ENCODE data around the gene SLC22A1.
"Not testable (repeated sequence)": the region's sequence is repeated elsewhere in the genome, so short reads cannot be mapped to it uniquely, and the experiment has no call there.

SLC22A1 gene

DNA sequence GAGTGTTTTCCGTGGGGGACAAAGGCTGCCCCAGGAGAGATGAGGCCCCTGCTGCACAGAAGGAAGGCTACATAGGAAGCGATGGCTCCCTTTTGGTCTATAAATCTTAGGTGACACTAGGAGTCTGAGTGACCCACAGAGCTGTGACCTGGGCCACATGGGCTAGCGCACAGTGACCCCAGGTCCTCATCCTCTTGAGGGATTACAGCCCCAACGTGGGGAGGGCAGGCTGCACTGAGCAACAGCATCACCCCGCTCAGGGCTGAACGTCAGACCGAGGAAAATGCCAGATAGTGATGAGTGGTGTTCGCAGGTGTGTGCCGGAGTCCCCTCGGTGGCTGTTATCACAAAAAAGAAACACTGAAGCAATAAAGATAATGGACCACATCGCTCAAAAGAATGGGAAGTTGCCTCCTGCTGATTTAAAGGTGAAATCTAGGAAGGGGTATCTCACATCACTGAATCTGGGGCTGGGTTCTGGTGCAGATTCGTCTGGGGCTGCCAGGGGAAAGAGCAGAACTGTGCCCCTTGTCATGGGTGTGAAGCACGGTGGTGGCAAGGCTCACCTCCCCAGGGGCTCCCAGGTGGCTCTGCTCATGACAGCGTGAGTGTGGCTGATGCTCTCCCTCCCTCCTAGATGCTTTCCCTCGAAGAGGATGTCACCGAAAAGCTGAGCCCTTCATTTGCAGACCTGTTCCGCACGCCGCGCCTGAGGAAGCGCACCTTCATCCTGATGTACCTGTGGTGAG, 14.5 kb downstream of the SLC22A1 start:
- no peaks in the 10 kb centered on the region for H3K9me3 Mint-ChIP-seq
- H3K36me3 Mint-ChIP-seq (ENCODE audit: low read depth): peaks cover 4% of the 10 kb centered on the region
- H3K4me1 Mint-ChIP-seq (ENCODE audit: low read depth): peaks cover 21% of the 10 kb centered on the region
- H3K27ac Mint-ChIP-seq: no peak overlapping the region
- no peaks in the 10 kb centered on the region for H3K27me3 Mint-ChIP-seq
- H3K4me3 Mint-ChIP-seq: no peak overlapping the region

GRCh38 chr6:160137130-160137988, 15.7 kb downstream of the SLC22A1 start:
- Mint-ChIP-seq H3K27me3 (no peaks in the 10 kb centered on the region), H3K9me3 (no peaks in the 10 kb centered on the region), H3K27ac (no peak overlapping the region), H3K36me3 (ENCODE audit: low read depth) (peaks cover 2% of the 10 kb centered on the region), H3K4me1 (ENCODE audit: low read depth) (peaks cover 21% of the 10 kb centered on the region), H3K4me3 (no peak overlapping the region)

DNA sequence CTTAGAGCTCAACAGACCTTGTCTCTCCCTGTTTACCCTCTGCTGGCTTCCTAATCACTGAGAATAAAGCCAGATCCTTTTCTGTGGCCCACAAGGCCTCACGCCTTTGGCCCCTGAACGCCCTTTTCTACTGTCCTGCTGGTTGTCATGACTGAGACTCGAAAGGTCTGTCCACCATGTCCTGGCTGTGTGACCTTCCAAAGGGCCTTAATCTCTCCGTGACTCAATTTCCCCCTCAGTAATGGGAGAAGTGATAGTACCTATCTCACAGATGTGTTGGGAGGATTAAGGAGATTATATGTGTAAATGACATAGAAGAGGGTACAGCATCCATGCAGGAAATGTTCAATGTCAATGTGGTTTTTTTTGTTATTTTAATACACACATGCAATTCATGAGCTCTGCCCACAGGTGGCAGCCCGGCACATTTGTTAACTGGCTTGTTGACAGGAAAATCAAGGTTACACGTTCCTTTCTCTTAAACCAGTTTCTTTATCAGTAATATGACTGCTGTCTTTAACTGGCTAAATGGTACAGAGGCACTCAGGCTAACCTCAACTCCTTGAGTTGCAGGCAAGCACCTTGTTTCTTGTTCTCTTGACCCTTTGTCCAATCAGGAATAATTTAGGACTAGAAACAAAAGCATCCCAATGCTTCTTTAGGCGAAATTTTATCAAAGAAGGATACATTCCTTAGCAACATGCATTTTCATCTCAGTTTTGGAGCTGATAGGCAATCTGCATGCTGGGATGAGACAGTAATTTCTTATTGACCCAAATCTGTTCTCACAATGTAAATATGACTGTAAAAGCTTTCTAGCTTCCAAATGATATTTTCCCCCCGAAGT, 16.6 kb downstream of the SLC22A1 start:
- Mint-ChIP-seq H3K36me3 (ENCODE audit: low read depth) (no peaks in the 10 kb centered on the region), H3K9me3 (no peaks in the 10 kb centered on the region), H3K4me3 (no peak overlapping the region), H3K27ac (no peak overlapping the region), H3K27me3 (no peaks in the 10 kb centered on the region), H3K4me1 (ENCODE audit: low read depth) (peaks cover 19% of the 10 kb centered on the region)

- Mint-ChIP-seq H3K9me3 (no peaks in the 10 kb centered on the region), H3K4me3 (no peak overlapping the region), H3K4me1 (ENCODE audit: low read depth) (peaks cover 17% of the 10 kb centered on the region), H3K36me3 (ENCODE audit: low read depth) (no peaks in the 10 kb centered on the region), H3K27ac (no peak overlapping the region), H3K27me3 (no peaks in the 10 kb centered on the region)
These were observed 17.3 kb downstream of the SLC22A1 start for GRCh38 chr6:160138839-160139419.

GRCh38 chr6:160139420-160139851, 17.8 kb downstream of the SLC22A1 start:
- no peaks in the 10 kb centered on the region for H3K36me3 Mint-ChIP-seq (ENCODE audit: low read depth)
- no peak overlapping the region for H3K27ac Mint-ChIP-seq
- peaks cover 17% of the 10 kb centered on the region for H3K4me1 Mint-ChIP-seq (ENCODE audit: low read depth)
- no peak overlapping the region for H3K4me3 Mint-ChIP-seq
- H3K9me3 Mint-ChIP-seq: no peaks in the 10 kb centered on the region
- H3K27me3 Mint-ChIP-seq: no peaks in the 10 kb centered on the region

DNA sequence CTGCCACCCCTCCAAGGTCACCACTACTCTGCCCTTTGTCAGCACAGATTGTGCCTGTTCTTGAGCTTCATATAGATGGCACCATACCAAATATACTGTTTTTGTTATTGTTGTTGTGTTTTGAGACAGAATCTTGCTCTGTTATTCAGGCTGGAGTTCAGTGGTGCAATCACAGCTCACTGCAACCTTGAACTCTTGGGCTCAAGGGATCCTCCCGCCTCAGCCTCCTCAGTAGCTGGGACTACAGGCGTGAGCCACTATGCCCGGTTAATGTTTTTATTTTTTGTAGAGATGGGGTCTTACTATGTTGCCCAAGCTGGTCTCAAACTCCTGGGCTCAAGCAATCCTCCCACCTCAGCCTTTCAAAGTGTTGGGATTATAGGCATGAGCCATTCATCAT, 18.9 kb downstream of the SLC22A1 start:
- H3K4me1 Mint-ChIP-seq (ENCODE audit: low read depth): peaks cover 17% of the 10 kb centered on the region
- H3K4me3 Mint-ChIP-seq; H3K9me3 Mint-ChIP-seq; H3K27me3 Mint-ChIP-seq; H3K36me3 Mint-ChIP-seq (ENCODE audit: low read depth); H3K27ac Mint-ChIP-seq: not testable (repeated sequence)

- H3K27me3 Mint-ChIP-seq: no peaks in the 10 kb centered on the region
- no peaks in the 10 kb centered on the region for H3K36me3 Mint-ChIP-seq (ENCODE audit: low read depth)
- H3K4me1 Mint-ChIP-seq (ENCODE audit: low read depth): peaks cover 17% of the 10 kb centered on the region
- no peak overlapping the region for H3K4me3 Mint-ChIP-seq
- no peak overlapping the region for H3K27ac Mint-ChIP-seq
- H3K9me3 Mint-ChIP-seq: no peaks in the 10 kb centered on the region
These were observed 19.5 kb downstream of the SLC22A1 start for GRCh38 chr6:160141001-160141726.

DNA sequence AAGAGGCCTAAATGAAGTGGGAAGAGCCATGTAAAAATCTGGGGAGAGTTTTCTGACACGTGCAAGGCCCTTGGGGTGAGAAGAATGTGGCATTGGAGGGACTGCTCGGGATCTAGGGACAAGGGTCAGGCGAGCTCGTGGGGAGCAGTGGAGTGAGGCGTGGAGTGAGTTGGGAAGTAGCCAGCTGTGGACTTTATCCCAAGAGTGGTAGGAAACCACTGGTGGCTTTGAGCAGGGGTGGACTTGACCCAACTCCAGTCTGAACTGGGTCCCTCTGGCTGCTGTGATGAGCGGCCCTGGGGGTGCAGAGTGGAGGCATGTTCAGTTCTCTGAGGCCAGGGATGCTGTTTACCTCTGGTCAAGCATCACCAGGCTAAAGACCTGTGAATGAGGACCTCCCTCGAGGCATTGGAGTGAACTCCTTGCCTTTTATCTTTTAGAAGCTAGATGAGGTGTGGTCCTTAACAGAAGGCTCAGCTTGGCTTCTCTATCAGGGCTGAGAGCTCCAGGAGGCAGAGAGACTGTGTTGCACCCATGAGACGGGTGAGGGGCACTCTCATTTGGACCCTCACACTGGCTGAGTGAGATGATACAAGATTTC, 20.6 kb downstream of the SLC22A1 start:
- H3K4me1 Mint-ChIP-seq (ENCODE audit: low read depth): peaks cover 17% of the 10 kb centered on the region
- no peaks in the 10 kb centered on the region for H3K9me3 Mint-ChIP-seq
- H3K27me3 Mint-ChIP-seq: no peaks in the 10 kb centered on the region
- H3K36me3 Mint-ChIP-seq (ENCODE audit: low read depth): peaks cover 4% of the 10 kb centered on the region
- no peak overlapping the region for H3K4me3 Mint-ChIP-seq
- H3K27ac Mint-ChIP-seq: no peak overlapping the region

- H3K27ac Mint-ChIP-seq: no peak overlapping the region
- peaks cover 9% of the 10 kb centered on the region for H3K36me3 Mint-ChIP-seq (ENCODE audit: low read depth)
- no peaks in the 10 kb centered on the region for H3K4me1 Mint-ChIP-seq (ENCODE audit: low read depth)
- H3K4me3 Mint-ChIP-seq: no peak overlapping the region
- H3K9me3 Mint-ChIP-seq: peaks cover 5% of the 10 kb centered on the region
- H3K27me3 Mint-ChIP-seq: peaks cover 5% of the 10 kb centered on the region
These were observed 25.0 kb downstream of the SLC22A1 start for GRCh38 chr6:160146454-160147145.

- peaks cover 14% of the 10 kb centered on the region for H3K36me3 Mint-ChIP-seq (ENCODE audit: low read depth)
- H3K27me3 Mint-ChIP-seq: peaks cover 5% of the 10 kb centered on the region
- peaks cover 6% of the 10 kb centered on the region for H3K9me3 Mint-ChIP-seq
- no peaks in the 10 kb centered on the region for H3K4me1 Mint-ChIP-seq (ENCODE audit: low read depth)
- H3K4me3 Mint-ChIP-seq: no peak overlapping the region
- no peak overlapping the region for H3K27ac Mint-ChIP-seq
These were observed 25.5 kb downstream of the SLC22A1 start for GRCh38 chr6:160147146-160147536.

GRCh38 chr6:160154471-160154870, 32.9 kb downstream of the SLC22A1 start:
- H3K27ac Mint-ChIP-seq: no peak overlapping the region
- peaks cover 5% of the 10 kb centered on the region for H3K27me3 Mint-ChIP-seq
- no peaks in the 10 kb centered on the region for H3K4me1 Mint-ChIP-seq (ENCODE audit: low read depth)
- H3K9me3 Mint-ChIP-seq: peaks cover 20% of the 10 kb centered on the region
- H3K36me3 Mint-ChIP-seq (ENCODE audit: low read depth): peaks cover 12% of the 10 kb centered on the region
- H3K4me3 Mint-ChIP-seq: no peak overlapping the region

DNA sequence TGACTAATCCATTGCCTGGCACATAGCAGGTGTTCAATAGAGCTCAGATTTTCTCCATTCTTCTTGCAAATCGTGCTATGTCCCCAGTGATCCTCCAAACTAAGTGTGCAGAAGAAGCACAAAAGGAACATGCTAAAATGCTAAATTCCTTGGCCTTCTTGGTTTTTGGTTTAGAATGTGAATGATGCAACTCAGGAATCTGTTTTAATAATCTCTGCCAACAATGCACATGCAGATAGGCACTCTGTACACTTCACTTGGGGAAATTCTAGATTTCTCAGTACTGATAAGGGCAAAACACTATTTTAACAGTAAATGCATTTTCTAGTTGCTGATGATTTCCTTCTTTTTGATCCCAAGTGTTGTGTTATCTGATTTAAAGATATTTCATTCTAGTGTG, 35.2 kb downstream of the SLC22A1 start:
- Mint-ChIP-seq H3K4me3 (no peak overlapping the region), H3K27me3 (no peaks in the 10 kb centered on the region), H3K4me1 (ENCODE audit: low read depth) (no peaks in the 10 kb centered on the region), H3K27ac (no peak overlapping the region), H3K36me3 (ENCODE audit: low read depth) (peaks cover 5% of the 10 kb centered on the region), H3K9me3 (peaks cover 14% of the 10 kb centered on the region)

GRCh38 chr6:160160450-160160849, 38.8 kb downstream of the SLC22A1 start:
- H3K9me3 Mint-ChIP-seq: no peaks in the 10 kb centered on the region
- no peaks in the 10 kb centered on the region for H3K36me3 Mint-ChIP-seq (ENCODE audit: low read depth)
- no peak overlapping the region for H3K27ac Mint-ChIP-seq
- H3K4me3 Mint-ChIP-seq: no peak overlapping the region
- peaks cover 4% of the 10 kb centered on the region for H3K27me3 Mint-ChIP-seq
- no peaks in the 10 kb centered on the region for H3K4me1 Mint-ChIP-seq (ENCODE audit: low read depth)
